Measurements from ENCODE around the gene HUS1.
A peak's percentile ranks its signal among the peaks of the same experiment; 100 is the strongest.

HUS1 gene

GRCh38 chr7:47957156-47957555 lies 22.3 kb downstream of the HUS1 start:
- no peak for ATAC-seq
- H3K27me3 Mint-ChIP-seq, result no peaks in the 10 kb centered on the region
- peaks cover 47% of the 10 kb centered on the region for H3K36me3 Mint-ChIP-seq

GRCh38 chr7:47956220-47956619 lies 23.2 kb downstream of the HUS1 start:
- H3K36me3 Mint-ChIP-seq, result peaks cover 37% of the 10 kb centered on the region
- H3K27me3 Mint-ChIP-seq, result no peaks in the 10 kb centered on the region
- no peak for ATAC-seq
- H3K9me3 Mint-ChIP-seq, result no peaks in the 10 kb centered on the region
- no peak overlapping the region for H3K4me3 Mint-ChIP-seq
- H3K27ac Mint-ChIP-seq, result no peak overlapping the region
- H3K4me1 Mint-ChIP-seq, result peaks cover 6% of the 10 kb centered on the region

More at GRCh38 chr7:47957156-47957555, 22.3 kb downstream of the HUS1 start:
- Mint-ChIP-seq H3K4me1 (peaks cover 6% of the 10 kb centered on the region), H3K4me3 (no peak overlapping the region), H3K9me3 (no peaks in the 10 kb centered on the region), H3K27ac (no peak overlapping the region)

GRCh38 chr7:47954231-47954911 lies 25.0 kb downstream of the HUS1 start:
- no peak for ATAC-seq
- Mint-ChIP-seq H3K36me3 (peaks cover 29% of the 10 kb centered on the region), H3K27ac (no peak overlapping the region)

GRCh38 chr7:47953822-47954221 lies 25.6 kb downstream of the HUS1 start:
- H3K36me3 Mint-ChIP-seq, result peaks cover 29% of the 10 kb centered on the region
- no peak for ATAC-seq
- H3K4me3 Mint-ChIP-seq, result no peak overlapping the region
- H3K4me1 Mint-ChIP-seq, result peaks cover 6% of the 10 kb centered on the region
- no peaks in the 10 kb centered on the region for H3K9me3 Mint-ChIP-seq
- H3K27ac Mint-ChIP-seq, result no peak overlapping the region
- H3K27me3 Mint-ChIP-seq, result no peaks in the 10 kb centered on the region

More at GRCh38 chr7:47954231-47954911, 25.0 kb downstream of the HUS1 start:
- H3K9me3 Mint-ChIP-seq, result no peaks in the 10 kb centered on the region
- peaks cover 6% of the 10 kb centered on the region for H3K4me1 Mint-ChIP-seq
- no peaks in the 10 kb centered on the region for H3K27me3 Mint-ChIP-seq
- H3K4me3 Mint-ChIP-seq, result no peak overlapping the region

GRCh38 chr7:47952224-47952623 lies 27.2 kb downstream of the HUS1 start:
- H3K27me3 Mint-ChIP-seq, result no peaks in the 10 kb centered on the region
- H3K27ac Mint-ChIP-seq, result no peak overlapping the region
- H3K4me1 Mint-ChIP-seq, result peaks cover 6% of the 10 kb centered on the region
- ATAC-seq, result no peak
- no peak overlapping the region for H3K4me3 Mint-ChIP-seq
- H3K9me3 Mint-ChIP-seq, result no peaks in the 10 kb centered on the region
- peaks cover 18% of the 10 kb centered on the region for H3K36me3 Mint-ChIP-seq

GRCh38 chr7:47951374-47951773 lies 28.0 kb downstream of the HUS1 start:
- Mint-ChIP-seq H3K36me3 (peaks cover 18% of the 10 kb centered on the region), H3K9me3 (no peaks in the 10 kb centered on the region), H3K27ac (no peak overlapping the region), H3K4me3 (no peak overlapping the region), H3K4me1 (peaks cover 6% of the 10 kb centered on the region), H3K27me3 (no peaks in the 10 kb centered on the region)
- ATAC-seq, result no peak

- Mint-ChIP-seq H3K27ac (no peak overlapping the region), H3K36me3 (peaks cover 18% of the 10 kb centered on the region), H3K4me3 (no peak overlapping the region), H3K9me3 (no peaks in the 10 kb centered on the region), H3K27me3 (no peaks in the 10 kb centered on the region), H3K4me1 (peaks cover 6% of the 10 kb centered on the region)
- ATAC-seq, result no peak
Observed at GRCh38 chr7:47950714-47951113, 28.7 kb downstream of the HUS1 start.

GRCh38 chr7:47949703-47950102 lies 29.7 kb downstream of the HUS1 start:
- Mint-ChIP-seq H3K36me3 (peaks cover 13% of the 10 kb centered on the region), H3K9me3 (no peaks in the 10 kb centered on the region), H3K4me1 (peaks cover 6% of the 10 kb centered on the region), H3K27me3 (no peaks in the 10 kb centered on the region), H3K27ac (no peak overlapping the region), H3K4me3 (no peak overlapping the region)
- no peak for ATAC-seq

- Mint-ChIP-seq H3K27me3 (no peaks in the 10 kb centered on the region), H3K27ac (no peak within 1 kb of the TSS), H3K36me3 (no peaks in the 10 kb centered on the region), H3K9me3 (no peaks in the 10 kb centered on the region), H3K4me3 (no peak within 1 kb of the TSS), H3K4me1 (no peaks in the 10 kb centered on the region)
- no peak for ATAC-seq
Observed at GRCh38 chr7:47948141-47948790, 31.1 kb downstream of the HUS1 start, which contains the start of gene PKD1L1. TSS of gene PKD1L1 (minus strand) at chr7:47948466. CDS start at chr7:47948440, 26 bp downstream.

- no peaks in the 10 kb centered on the region for H3K4me1 Mint-ChIP-seq
- no peak overlapping the region for H3K4me3 Mint-ChIP-seq
- ATAC-seq, result no peak
- no peaks in the 10 kb centered on the region for H3K9me3 Mint-ChIP-seq
- no peak overlapping the region for H3K27ac Mint-ChIP-seq
- no peaks in the 10 kb centered on the region for H3K36me3 Mint-ChIP-seq
- H3K27me3 Mint-ChIP-seq, result no peaks in the 10 kb centered on the region
Observed at GRCh38 chr7:47947355-47947749, 32.1 kb downstream of the HUS1 start.

- Mint-ChIP-seq H3K4me1 (no peaks in the 10 kb centered on the region), H3K4me3 (no peak overlapping the region), H3K36me3 (no peaks in the 10 kb centered on the region), H3K27me3 (no peaks in the 10 kb centered on the region), H3K27ac (no peak overlapping the region), H3K9me3 (no peaks in the 10 kb centered on the region)
- no peak for ATAC-seq
Observed at GRCh38 chr7:47946581-47947354, 32.6 kb downstream of the HUS1 start.

- Mint-ChIP-seq H3K27ac (no peak overlapping the region), H3K36me3 (no peaks in the 10 kb centered on the region), H3K4me1 (no peaks in the 10 kb centered on the region), H3K9me3 (no peaks in the 10 kb centered on the region), H3K4me3 (no peak overlapping the region), H3K27me3 (no peaks in the 10 kb centered on the region)
- ATAC-seq, result peak; percentile 67
Observed at GRCh38 chr7:47945261-47946015, 34.0 kb downstream of the HUS1 start.

GRCh38 chr7:47944536-47945260 lies 34.7 kb downstream of the HUS1 start:
- Mint-ChIP-seq H3K4me1 (no peaks in the 10 kb centered on the region), H3K36me3 (no peaks in the 10 kb centered on the region), H3K27ac (no peak overlapping the region), H3K9me3 (no peaks in the 10 kb centered on the region), H3K27me3 (no peaks in the 10 kb centered on the region), H3K4me3 (no peak overlapping the region)
- ATAC-seq, result no peak

- no peaks in the 10 kb centered on the region for H3K9me3 Mint-ChIP-seq
- H3K36me3 Mint-ChIP-seq, result no peaks in the 10 kb centered on the region
- no peak for ATAC-seq
Observed at GRCh38 chr7:47943676-47944474, 35.5 kb downstream of the HUS1 start.

More at GRCh38 chr7:47943676-47944474, 35.5 kb downstream of the HUS1 start:
- Mint-ChIP-seq H3K4me1 (peaks cover 5% of the 10 kb centered on the region), H3K27me3 (no peaks in the 10 kb centered on the region), H3K27ac (no peak overlapping the region), H3K4me3 (no peak overlapping the region)
